ENCODE measurements around the gene DCUN1D2.

The DCUN1D2 gene

DNA sequence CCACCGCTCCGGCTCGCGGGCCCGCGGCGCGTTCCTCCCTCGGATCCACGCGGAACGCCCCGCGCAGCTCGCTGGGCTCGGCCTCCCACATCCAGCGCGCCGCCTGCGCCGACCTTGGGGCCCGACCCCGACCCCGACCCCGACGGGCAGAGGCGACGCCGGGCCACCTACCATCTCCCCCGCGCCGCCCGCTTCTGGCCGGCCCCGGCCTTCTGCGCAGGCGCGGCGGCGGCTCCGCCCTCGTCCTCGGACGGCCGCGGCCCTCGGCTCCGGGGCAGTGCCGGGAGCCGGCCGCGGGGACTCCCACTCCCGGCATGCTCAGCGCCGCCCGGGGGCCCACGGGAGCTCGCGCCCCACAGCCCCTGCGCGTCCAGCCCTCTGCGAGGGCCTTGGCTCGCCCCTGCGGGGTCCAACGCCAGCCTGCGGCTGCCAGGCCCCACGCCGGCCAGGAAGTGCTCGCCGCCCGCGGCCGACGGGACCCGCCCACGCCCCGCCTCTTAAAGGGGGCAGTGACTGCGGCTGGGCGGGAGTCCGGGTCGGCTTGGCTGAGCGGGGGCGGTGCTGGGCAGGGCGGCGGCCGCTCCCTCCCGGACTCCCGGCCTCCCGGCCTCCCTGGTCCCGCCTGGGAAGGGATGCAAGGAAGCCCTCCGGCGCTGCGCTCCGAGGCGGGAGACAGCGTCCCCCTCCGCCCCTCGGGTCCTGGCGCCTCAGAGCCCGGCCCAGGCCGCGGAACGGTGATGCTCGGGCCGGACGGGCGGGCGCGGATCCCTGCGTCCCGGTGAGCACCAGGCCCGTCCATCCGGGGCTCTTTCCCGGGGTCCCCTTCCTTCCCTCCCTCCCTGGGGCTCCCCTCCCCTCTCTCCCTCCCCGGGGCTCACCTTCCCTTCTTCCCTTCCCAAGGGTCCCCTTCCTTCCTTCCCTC, at the start of gene DCUN1D2:
TSS of gene DCUN1D2 (minus strand) at position 216 of the 922 bp plus-strand sequence. CDS start at position 174, 42 bp downstream.
- no peak for TF ChIP-seq CTCF (IDR thresholded peaks at IDR 0.05; ENCODE audit: low read depth, low read length, missing control alignments)
- DNase-seq (ENCODE audit: extremely low read depth, low read depth) = peak; percentile 66
- H3K4me3 ChIP-seq (replicated peaks; ENCODE audit: low read depth, low read length) = peak within 1 kb of the TSS; percentile 92

GRCh38 chr13:113539822-113540221, 49.3 kb upstream of the DCUN1D2 start:
- H3K4me3 ChIP-seq (replicated peaks; ENCODE audit: low read depth, low read length) = no peak overlapping the region
- no peak for TF ChIP-seq CTCF (IDR thresholded peaks at IDR 0.05; ENCODE audit: low read depth, low read length, missing control alignments)
- DNase-seq (ENCODE audit: extremely low read depth, low read depth) = no peak

- H3K4me3 ChIP-seq (replicated peaks; ENCODE audit: low read depth, low read length) = no peak overlapping the region
- TF ChIP-seq CTCF (IDR thresholded peaks at IDR 0.05; ENCODE audit: low read depth, low read length, missing control alignments) = no peak
- no peak for DNase-seq (ENCODE audit: extremely low read depth, low read depth)
These were observed 48.7 kb upstream of the DCUN1D2 start for GRCh38 chr13:113539176-113539575.

GRCh38 chr13:113538689-113539058, 48.2 kb upstream of the DCUN1D2 start:
- H3K4me3 ChIP-seq (replicated peaks; ENCODE audit: low read depth, low read length) = no peak overlapping the region
- no peak for TF ChIP-seq CTCF (IDR thresholded peaks at IDR 0.05; ENCODE audit: low read depth, low read length, missing control alignments)
- no peak for DNase-seq (ENCODE audit: extremely low read depth, low read depth)

DNA sequence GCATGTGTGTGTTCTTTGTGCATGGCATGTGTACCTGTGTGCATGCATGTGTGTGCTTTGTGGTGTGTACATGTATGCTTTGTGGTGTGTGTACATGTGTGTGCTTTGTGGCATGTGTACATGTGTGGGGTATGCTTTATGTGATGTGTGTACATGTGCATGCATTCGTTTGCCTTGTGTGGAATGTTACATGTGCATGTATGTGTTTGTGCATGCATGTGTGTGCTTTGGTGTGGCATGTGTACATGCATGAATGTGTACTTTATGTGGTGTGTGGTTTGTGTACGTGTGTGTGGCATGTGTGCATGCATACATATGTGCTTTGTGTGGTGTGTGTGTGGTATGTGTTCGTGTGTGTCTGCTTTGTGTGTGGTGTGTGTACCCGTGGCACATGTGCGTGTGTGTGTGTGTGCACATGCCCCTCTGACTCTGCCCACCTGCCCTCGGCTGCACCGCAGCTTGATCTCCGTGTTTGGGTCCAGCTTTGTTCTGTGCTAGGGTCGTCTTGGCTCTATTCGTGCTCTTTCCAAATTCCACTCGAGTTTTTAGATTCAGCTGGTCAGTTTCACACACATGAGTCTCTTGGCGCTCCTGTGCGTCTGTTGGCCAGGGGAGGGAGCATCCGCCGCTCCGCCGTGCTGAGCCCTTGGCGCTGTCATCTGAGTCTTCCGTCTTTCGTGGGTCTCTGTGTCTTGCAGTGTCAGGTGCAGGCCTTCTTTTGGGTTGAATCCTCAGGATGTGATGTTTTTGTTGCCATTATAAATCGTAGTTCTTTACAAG, 47.6 kb upstream of the DCUN1D2 start:
- no peak overlapping the region for H3K4me3 ChIP-seq (replicated peaks; ENCODE audit: low read depth, low read length)
- no peak for TF ChIP-seq CTCF (IDR thresholded peaks at IDR 0.05; ENCODE audit: low read depth, low read length, missing control alignments)
- no peak for DNase-seq (ENCODE audit: extremely low read depth, low read depth)

DNA sequence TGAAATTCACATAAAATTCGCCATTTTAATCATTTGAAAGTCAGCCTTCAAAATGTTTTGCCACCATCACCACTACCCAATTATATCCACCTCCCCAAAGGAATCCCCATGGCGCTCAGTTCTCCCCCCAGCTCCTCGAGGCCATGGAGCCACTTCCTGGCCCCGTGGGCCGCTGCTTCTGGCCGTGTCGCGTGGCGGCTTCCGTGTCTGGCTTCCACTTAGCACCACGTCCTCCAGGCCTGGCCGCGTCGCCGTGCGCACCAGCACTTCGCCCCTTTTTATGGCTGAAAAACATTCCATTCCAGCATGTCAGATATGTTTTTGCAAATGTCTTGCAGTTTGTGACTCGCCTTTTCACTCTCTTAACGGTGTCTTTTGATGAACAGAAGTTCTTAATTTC, 46.7 kb upstream of the DCUN1D2 start:
- no peak overlapping the region for H3K4me3 ChIP-seq (replicated peaks; ENCODE audit: low read depth, low read length)
- TF ChIP-seq CTCF (IDR thresholded peaks at IDR 0.05; ENCODE audit: low read depth, low read length, missing control alignments) = no peak
- no peak for DNase-seq (ENCODE audit: extremely low read depth, low read depth)
